Measurements from ENCODE around the gene HOMER2.
"Not testable (repeated sequence)": the region's sequence is repeated elsewhere in the genome, so short reads cannot be mapped to it uniquely, and the experiment has no call there.

The HOMER2 gene

GRCh38 chr15:82893473-82893872 lies 59.0 kb downstream of the HOMER2 start:
- not testable (repeated sequence) for DNase-seq (ENCODE audit: low spot score)

GRCh38 chr15:82892573-82892972 lies 59.9 kb downstream of the HOMER2 start:
- DNase-seq (ENCODE audit: low spot score), result no peak

GRCh38 chr15:82890995-82891390 lies 61.5 kb downstream of the HOMER2 start:
- DNase-seq (ENCODE audit: low spot score), result no peak

GRCh38 chr15:82890338-82890994 lies 62.1 kb downstream of the HOMER2 start:
- no peak for DNase-seq (ENCODE audit: low spot score)

GRCh38 chr15:82882273-82882928 lies 70.1 kb downstream of the HOMER2 start:
- DNase-seq (ENCODE audit: low spot score), result no peak

- DNase-seq (ENCODE audit: low spot score), result no peak
These were observed 70.8 kb downstream of the HOMER2 start for GRCh38 chr15:82881747-82882146.

GRCh38 chr15:82880704-82881103 lies 71.8 kb downstream of the HOMER2 start:
- DNase-seq (ENCODE audit: low spot score), result no peak

- DNase-seq (ENCODE audit: low spot score), result no peak
These were observed 74.2 kb downstream of the HOMER2 start for GRCh38 chr15:82878325-82878724.

GRCh38 chr15:82877825-82878224 lies 74.7 kb downstream of the HOMER2 start:
- no peak for DNase-seq (ENCODE audit: low spot score)

GRCh38 chr15:82875411-82876003 lies 77.0 kb downstream of the HOMER2 start:
- DNase-seq (ENCODE audit: low spot score), result no peak

- DNase-seq (ENCODE audit: low spot score), result no peak
These were observed 77.6 kb downstream of the HOMER2 start for GRCh38 chr15:82874961-82875360.

GRCh38 chr15:82874267-82874666 lies 78.3 kb downstream of the HOMER2 start:
- no peak for DNase-seq (ENCODE audit: low spot score)

- DNase-seq (ENCODE audit: low spot score), result no peak
These were observed 79.4 kb downstream of the HOMER2 start for GRCh38 chr15:82873000-82873680.

GRCh38 chr15:82871832-82872484 lies 80.6 kb downstream of the HOMER2 start:
- DNase-seq (ENCODE audit: low spot score), result no peak

- DNase-seq (ENCODE audit: low spot score), result no peak
These were observed 81.2 kb downstream of the HOMER2 start for GRCh38 chr15:82871358-82871757.

- DNase-seq (ENCODE audit: low spot score), result no peak
These were observed 81.7 kb downstream of the HOMER2 start for GRCh38 chr15:82870727-82871320.

- not testable (repeated sequence) for DNase-seq (ENCODE audit: low spot score)
These were observed 86.5 kb downstream of the HOMER2 start for GRCh38 chr15:82865981-82866380.

GRCh38 chr15:82865581-82865980 lies 86.9 kb downstream of the HOMER2 start:
- DNase-seq (ENCODE audit: low spot score), result not testable (repeated sequence)

- DNase-seq (ENCODE audit: low spot score), result no peak
These were observed 87.6 kb downstream of the HOMER2 start for GRCh38 chr15:82864967-82865366.

- DNase-seq (ENCODE audit: low spot score), result no peak
These were observed 89.6 kb downstream of the HOMER2 start for GRCh38 chr15:82862886-82863285.

- DNase-seq (ENCODE audit: low spot score), result no peak
These were observed 93.6 kb downstream of the HOMER2 start for GRCh38 chr15:82858932-82859331.
